Uterus (tissue), 4 donors: ENCODE data around the gene IL23R. TPM values are rescaled to one million over a fixed set of nuclear protein-coding genes. Genes with fewer than 3 reads are reported as not detected.

Experiments
- DNase-seq, 2 donors: peaks; one replicate each; pipeline ENCODE4 v3.0.0-alpha.2; 2019 to 2020
- H3K27ac ChIP-seq, 2 donors: fragments of 200-600 bp; sonication (generic); 1 replicate in 1 of 2; 2 replicates in 1 of 2; pipeline ENCODE4 v1.5.1; 2016 to 2018
- H3K27me3 ChIP-seq, 2 donors: fragments of 200-600 bp; sonication (generic); one replicate each; pipeline ENCODE4 v1.5.1; 2018 to 2019; ENCODE audit warnings: control low read depth in 1 of 2
- H3K36me3 ChIP-seq, 2 donors: fragments of 200-600 bp; sonication (generic); one replicate each; pipeline ENCODE4 v1.5.1; 2019; ENCODE audit warnings: control low read depth in 1 of 2
- H3K4me1 ChIP-seq, 2 donors: fragments of 200-600 bp; sonication (generic); one replicate each; pipeline ENCODE4 v1.5.1; 2018 to 2019; ENCODE audit warnings: control low read depth in 1 of 2
- H3K4me3 ChIP-seq, 2 donors: fragments of 200-600 bp; sonication (generic); 1 replicate in 1 of 2; 2 replicates in 1 of 2; pipeline ENCODE4 v1.5.1; 2018 to 2019; ENCODE audit warnings: mild to moderate bottlenecking in 1 of 2
- H3K9me3 ChIP-seq, 2 donors: fragments of 200-600 bp; sonication (generic); one replicate each; pipeline ENCODE4 v1.5.1; 2019; ENCODE audit warnings: control low read depth in 1 of 2
- POLR2A ChIP-seq, 2 donors: fragments of 450-650 bp; IDR thresholded peaks; one replicate each; pipeline ENCODE4 v1.6.1; 2016; ENCODE audit warnings: antibody characterized with exemption in 2 of 2, mild to moderate bottlenecking in 1 of 2, moderate library complexity in 1 of 2
- intact Hi-C: fragments of 100-400 bp; cut with DNase I; formaldehyde crosslinking; loops from one replicate; pipeline ENCODE4 v1.15.1; 2023; ENCODE audit warnings: low total_unique reads
- total RNA-seq, 4 donors: library from RNA; depleted of rRNA in 3 of 4; stranded (reverse); fragments of >200 nt in 3 of 4; gene quantifications; one replicate each; pipeline versions ENCODE4 v1.1.0 to v1.2.4, GENCODE V29; 2014 to 2023
- TF ChIP-seq, protein P1 (sequence below), 4 experiments: fragments of 200-600 bp in 2 of 4; fragments of 450-650 bp in 2 of 4; sonication (generic) in 2 of 4; IDR thresholded peaks; one replicate each; pipeline ENCODE4 v1.5.1; 2016 to 2019; ENCODE audit warnings: antibody characterized with exemption in 4 of 4, mild to moderate bottlenecking in 2 of 4, moderate library complexity in 1 of 4
- donor health status: DM: yes; HTN: yes; CAD: no.

Gene IL23R
- total RNA-seq, 4 donors from 2014 or later: 0.21 TPM; not detected in 3

DNA sequence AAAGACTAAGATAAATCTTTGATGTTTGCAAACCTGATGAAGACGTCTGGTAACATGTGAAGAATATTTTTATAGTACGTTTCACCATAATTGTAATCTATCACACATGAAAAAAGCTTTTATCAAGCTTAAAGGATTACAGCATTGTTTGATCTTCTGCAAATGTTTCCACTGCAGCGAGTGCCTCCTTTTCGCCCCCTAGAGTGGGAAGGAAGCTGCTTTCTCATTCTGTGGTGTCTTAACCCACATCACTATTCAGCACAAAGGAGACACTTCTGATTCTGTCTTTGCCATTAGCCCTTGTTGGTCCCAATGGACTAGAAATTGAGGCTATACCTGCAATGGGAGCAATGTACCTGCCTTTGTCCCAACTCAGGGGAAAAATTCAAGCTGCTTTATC, 95.4 kb downstream of the IL23R start:
- no peak for DNase-seq
- H3K27me3 ChIP-seq: no peaks in the 10 kb centered on the region
- intact Hi-C loops: no loop called here
- no peaks in the 10 kb centered on the region for H3K36me3 ChIP-seq
- no peaks in the 10 kb centered on the region for H3K9me3 ChIP-seq
- no peak overlapping the region for H3K4me3 ChIP-seq
- no peak overlapping the region for H3K27ac ChIP-seq
- no peaks in the 10 kb centered on the region for H3K4me1 ChIP-seq
- TF ChIP-seq, protein P1, sequence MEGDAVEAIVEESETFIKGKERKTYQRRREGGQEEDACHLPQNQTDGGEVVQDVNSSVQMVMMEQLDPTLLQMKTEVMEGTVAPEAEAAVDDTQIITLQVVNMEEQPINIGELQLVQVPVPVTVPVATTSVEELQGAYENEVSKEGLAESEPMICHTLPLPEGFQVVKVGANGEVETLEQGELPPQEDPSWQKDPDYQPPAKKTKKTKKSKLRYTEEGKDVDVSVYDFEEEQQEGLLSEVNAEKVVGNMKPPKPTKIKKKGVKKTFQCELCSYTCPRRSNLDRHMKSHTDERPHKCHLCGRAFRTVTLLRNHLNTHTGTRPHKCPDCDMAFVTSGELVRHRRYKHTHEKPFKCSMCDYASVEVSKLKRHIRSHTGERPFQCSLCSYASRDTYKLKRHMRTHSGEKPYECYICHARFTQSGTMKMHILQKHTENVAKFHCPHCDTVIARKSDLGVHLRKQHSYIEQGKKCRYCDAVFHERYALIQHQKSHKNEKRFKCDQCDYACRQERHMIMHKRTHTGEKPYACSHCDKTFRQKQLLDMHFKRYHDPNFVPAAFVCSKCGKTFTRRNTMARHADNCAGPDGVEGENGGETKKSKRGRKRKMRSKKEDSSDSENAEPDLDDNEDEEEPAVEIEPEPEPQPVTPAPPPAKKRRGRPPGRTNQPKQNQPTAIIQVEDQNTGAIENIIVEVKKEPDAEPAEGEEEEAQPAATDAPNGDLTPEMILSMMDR (IDR thresholded peaks at IDR 0.05): no peak
- no peak for TF ChIP-seq POLR2A (IDR thresholded peaks at IDR 0.05)

DNA sequence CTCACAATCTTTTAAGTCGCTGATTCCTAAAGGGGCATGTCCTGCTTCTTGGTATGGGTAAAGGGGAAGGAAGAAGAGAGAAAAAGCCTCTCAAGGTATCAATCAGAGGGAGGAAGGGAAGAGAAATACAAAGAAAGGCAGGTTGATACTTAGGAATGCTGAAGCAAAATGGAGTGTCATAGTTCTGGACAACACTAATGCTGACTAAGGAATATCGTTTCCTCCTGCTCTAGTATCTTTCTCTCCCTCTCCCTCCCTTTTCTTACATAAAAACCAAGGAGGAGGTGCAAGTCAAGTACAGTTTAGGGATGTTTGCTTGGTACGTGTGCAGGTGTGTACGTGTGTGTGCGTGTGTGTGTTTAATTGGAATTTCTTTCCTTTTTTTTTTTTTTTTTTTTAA, 96.5 kb downstream of the IL23R start:
- intact Hi-C loops: no loop called here

DNA sequence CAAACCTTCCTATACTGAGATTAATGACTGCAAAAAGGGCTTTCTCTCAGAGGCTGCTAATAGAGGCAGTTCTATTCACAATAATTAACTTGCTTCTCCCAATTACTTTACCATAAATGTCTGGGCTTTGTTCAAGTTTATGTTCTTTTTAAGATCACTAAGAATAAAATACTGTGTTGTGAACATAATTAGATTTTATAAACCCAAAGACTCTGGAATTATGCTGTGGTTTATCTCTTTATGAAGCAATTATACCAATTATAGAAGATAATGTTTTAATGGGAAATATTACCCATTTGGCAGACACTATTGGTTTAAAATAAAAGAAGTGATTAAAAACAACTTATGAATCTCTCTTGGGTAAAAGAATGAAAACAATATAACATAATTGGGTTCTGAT, 97.9 kb downstream of the IL23R start:
- DNase-seq: no peak
- Histone ChIP-seq H3K36me3 (no peaks in the 10 kb centered on the region), H3K4me1 (no peaks in the 10 kb centered on the region), H3K27me3 (no peaks in the 10 kb centered on the region), H3K9me3 (no peaks in the 10 kb centered on the region), H3K27ac (no peak overlapping the region), H3K4me3 (no peak overlapping the region)
- TF ChIP-seq POLR2A (IDR thresholded peaks at IDR 0.05): no peak
- intact Hi-C loops: no loop called here

More for the DNA sequence above, 96.5 kb downstream of the IL23R start:
- Histone ChIP-seq H3K4me1 (no peaks in the 10 kb centered on the region), H3K4me3 (no peak overlapping the region), H3K27me3 (no peaks in the 10 kb centered on the region), H3K27ac (no peak overlapping the region), H3K9me3 (no peaks in the 10 kb centered on the region), H3K36me3 (no peaks in the 10 kb centered on the region)
- no peak for DNase-seq
- TF ChIP-seq, protein P1 (IDR thresholded peaks at IDR 0.05): no peak
- no peak for TF ChIP-seq POLR2A (IDR thresholded peaks at IDR 0.05)

DNA sequence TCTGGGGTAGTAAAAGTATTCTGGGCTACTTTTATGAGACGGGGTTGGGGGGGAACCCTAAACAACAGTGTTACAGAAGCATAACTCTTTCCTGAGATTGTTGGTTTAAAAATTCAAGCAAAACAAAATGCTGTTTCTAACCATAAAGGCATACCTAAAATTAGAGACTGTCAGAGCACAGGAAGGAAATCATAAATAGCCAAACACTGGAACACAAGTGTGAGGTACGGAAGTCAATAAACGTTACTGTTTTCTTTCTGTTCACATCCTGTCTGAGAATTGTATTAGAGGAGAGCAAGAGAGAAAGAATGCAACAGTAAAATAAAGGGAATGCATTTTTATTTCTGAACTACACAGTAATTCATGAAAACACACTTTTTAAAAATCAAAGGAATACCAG, 98.6 kb downstream of the IL23R start:
- Histone ChIP-seq H3K27ac (no peak overlapping the region), H3K27me3 (no peaks in the 10 kb centered on the region), H3K36me3 (no peaks in the 10 kb centered on the region), H3K4me3 (no peak overlapping the region), H3K9me3 (no peaks in the 10 kb centered on the region), H3K4me1 (no peaks in the 10 kb centered on the region)
- TF ChIP-seq, protein P1 (IDR thresholded peaks at IDR 0.05): no peak
- no peak for TF ChIP-seq POLR2A (IDR thresholded peaks at IDR 0.05)
- intact Hi-C loops: no loop called here
- DNase-seq: no peak

DNA sequence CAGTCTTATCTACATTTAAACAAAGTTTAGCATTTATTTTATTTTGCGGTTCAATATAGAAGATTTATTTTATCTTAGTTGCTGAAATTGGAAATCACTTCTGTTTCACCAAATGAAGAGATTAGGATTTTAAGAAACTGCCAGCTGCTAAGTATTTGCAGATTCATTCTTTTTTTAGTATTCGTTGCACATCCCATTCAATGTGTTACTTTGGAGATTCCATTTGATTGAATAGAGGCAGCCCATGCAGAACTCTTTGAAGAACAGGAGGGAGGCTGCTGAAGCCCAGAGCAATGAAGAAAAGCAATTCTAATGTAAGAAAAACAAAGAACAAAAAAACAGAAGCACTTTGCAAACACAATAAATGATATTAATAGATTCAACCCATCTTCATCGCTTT, 102.8 kb downstream of the IL23R start:
- TF ChIP-seq, protein P1 (IDR thresholded peaks at IDR 0.05): no peak
- TF ChIP-seq POLR2A (IDR thresholded peaks at IDR 0.05): no peak
- H3K4me1 ChIP-seq: no peaks in the 10 kb centered on the region
- no peak overlapping the region for H3K4me3 ChIP-seq
- H3K9me3 ChIP-seq: no peaks in the 10 kb centered on the region
- H3K27me3 ChIP-seq: no peaks in the 10 kb centered on the region
- intact Hi-C loops: no loop called here
- DNase-seq: no peak
- H3K36me3 ChIP-seq: no peaks in the 10 kb centered on the region
- no peak overlapping the region for H3K27ac ChIP-seq

DNA sequence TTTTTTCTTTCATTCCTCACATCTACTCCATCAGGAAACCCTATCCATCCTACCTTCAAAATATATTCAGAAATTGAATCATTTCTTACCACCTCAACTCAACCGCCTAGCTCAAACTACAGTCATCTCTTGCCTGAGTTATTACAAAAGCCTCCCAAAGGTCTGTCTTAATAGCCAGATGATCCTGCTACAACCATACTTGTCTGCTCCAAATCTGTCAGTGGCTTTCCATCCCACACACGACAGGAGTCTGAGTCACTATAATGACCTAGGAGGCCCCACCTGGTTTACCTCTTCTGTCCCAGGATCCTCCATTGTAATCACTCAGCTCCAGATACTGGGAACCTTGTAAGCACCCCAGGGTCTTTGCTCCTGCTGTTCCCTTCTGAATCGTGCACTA, 104.3 kb downstream of the IL23R start:
- intact Hi-C loops: no loop called here
- TF ChIP-seq, protein P1 (IDR thresholded peaks at IDR 0.05): no peak
- no peak for TF ChIP-seq POLR2A (IDR thresholded peaks at IDR 0.05)
- no peaks in the 10 kb centered on the region for H3K27me3 ChIP-seq
- H3K9me3 ChIP-seq: no peaks in the 10 kb centered on the region
- no peaks in the 10 kb centered on the region for H3K36me3 ChIP-seq
- H3K4me1 ChIP-seq: no peaks in the 10 kb centered on the region
- no peak overlapping the region for H3K4me3 ChIP-seq
- DNase-seq: no peak
- no peak overlapping the region for H3K27ac ChIP-seq
